Fibroblast of lung (primary cell): ENCODE data around the gene WIPF1.

Experiments used
- CTCF ChIP-seq, 2 donors: IDR thresholded peaks in 1 of 2; conservative IDR thresholded peaks in 1 of 2; 1 replicate in 1 of 2; 2 replicates in 1 of 2; pipeline ENCODE4 v1.5.1; 2011 to 2012; ENCODE audit warnings: low read length in 2 of 2, control low read depth in 1 of 2, inconsistent platforms in 1 of 2, low read depth in 1 of 2, mild to moderate bottlenecking in 1 of 2
- EZH2 ChIP-seq: IDR thresholded peaks from 2 replicates; pipeline ENCODE4 v1.5.1; 2012; ENCODE audit warnings: low read length, control low read depth, mild to moderate bottlenecking; ENCODE audit errors: missing control alignments

GRCh38 chr2:174511580-174512260 is 85.9 kb downstream of the WIPF1 start:
- TF ChIP-seq CTCF (conservative IDR thresholded peaks at IDR 0.05 in 1 of 2, IDR thresholded peaks at IDR 0.05 in 1 of 2; ENCODE audit: low read depth in 1 of 2, low read length in 2 of 2) (no peak), EZH2 (no peak)
